ENCODE measurements around the gene OR11H7. TPM values are rescaled to one million over a fixed set of nuclear protein-coding genes. Genes with fewer than 3 reads are reported as not detected.
A peak's percentile ranks its signal among the peaks of the same experiment; 100 is the strongest.
"Not testable (repeated sequence)": the region's sequence is repeated elsewhere in the genome, so short reads cannot be mapped to it uniquely, and the experiment has no call there.

Gene OR11H7
- total and polyA plus RNA-seq, 4 experiments from 2014 or later, result not detected

DNA sequence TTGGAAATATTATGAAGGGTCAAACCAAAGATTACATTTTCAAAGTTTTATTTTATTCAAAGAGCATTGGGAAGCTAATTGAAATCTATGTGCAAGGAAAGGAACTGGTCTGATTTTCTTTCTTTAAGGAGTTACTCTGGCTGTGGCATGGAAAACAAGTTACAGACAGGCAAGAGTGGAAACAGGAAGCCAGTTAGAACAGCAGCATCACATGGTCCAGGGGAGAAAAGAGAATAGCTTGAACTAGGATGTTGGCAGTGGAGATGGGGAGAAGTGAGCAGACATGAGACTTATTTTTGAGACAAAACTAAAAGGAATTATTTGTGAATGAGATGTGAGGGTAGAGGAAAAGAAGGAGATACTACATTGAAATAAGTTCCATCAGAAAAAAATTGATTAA lies 34.7 kb upstream of the OR11H7 start:
- Mint-ChIP-seq H3K27ac (no peak overlapping the region), H3K36me3 (no peaks in the 10 kb centered on the region), H3K4me1 (peaks cover 0 to 3% (median 0%) of the 10 kb centered on the region in 4 donors), H3K4me3 (no peak overlapping the region), H3K27me3 (peaks cover 8 to 10% of the 10 kb centered on the region in 2 donors), H3K9me3 (no peaks in the 10 kb centered on the region)
- intact Hi-C loops (cut with micrococcal nuclease), result no loop called here
- no peaks in the 10 kb centered on the region for H3K4me1 ChIP-seq (ENCODE audit: insufficient read depth, low read length)
- no peak overlapping the region for H3K4me3 ChIP-seq (ENCODE audit: low read length in 2 of 2)
- no peaks in the 10 kb centered on the region for H3K27me3 ChIP-seq (ENCODE audit: insufficient read depth, low read length)
- H3K36me3 ChIP-seq (ENCODE audit: insufficient read depth, low read length), result no peaks in the 10 kb centered on the region
- no peaks in the 10 kb centered on the region for H3K9me3 ChIP-seq (ENCODE audit: control insufficient read depth in 1 of 2, low read length in 2 of 2)
- no peak for DNase-seq
- no peak overlapping the region for H3K27ac ChIP-seq (ENCODE audit: low read depth, low read length)
- POLR2A ChIA-PET (ENCODE audit: partially characterized antibody), result no interaction called here
- CTCF ChIA-PET (ENCODE audit: partially characterized antibody), result no interaction called here

DNA sequence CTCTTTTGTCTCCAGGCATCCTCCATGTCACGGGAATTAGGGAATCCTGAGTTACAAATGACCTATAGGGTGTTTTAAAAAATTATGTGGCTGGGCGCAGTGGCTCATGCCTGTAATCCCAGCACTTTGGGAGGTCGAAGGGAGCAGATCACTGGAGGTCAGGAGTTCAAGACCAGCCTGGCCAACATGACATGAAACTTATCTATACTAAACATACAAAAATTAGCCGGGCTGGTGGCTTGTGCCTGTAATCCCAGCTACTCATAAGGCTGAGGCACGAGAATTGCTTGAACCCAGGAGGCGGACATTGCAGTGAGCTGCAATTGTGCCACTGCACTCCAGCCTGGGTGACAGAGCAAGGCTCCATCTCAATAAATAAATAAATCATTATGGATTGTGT lies 33.6 kb upstream of the OR11H7 start:
- H3K9me3 ChIP-seq (ENCODE audit: control insufficient read depth in 1 of 2, low read length in 2 of 2); H3K4me3 ChIP-seq (ENCODE audit: low read length in 2 of 2); H3K27ac Mint-ChIP-seq; H3K4me3 Mint-ChIP-seq; H3K36me3 Mint-ChIP-seq; H3K4me1 ChIP-seq (ENCODE audit: insufficient read depth, low read length); H3K4me1 Mint-ChIP-seq; H3K27ac ChIP-seq (ENCODE audit: low read depth, low read length); DNase-seq; H3K27me3 ChIP-seq (ENCODE audit: insufficient read depth, low read length); H3K36me3 ChIP-seq (ENCODE audit: insufficient read depth, low read length); intact Hi-C loops (cut with micrococcal nuclease); H3K9me3 Mint-ChIP-seq; CTCF ChIA-PET (ENCODE audit: partially characterized antibody); POLR2A ChIA-PET (ENCODE audit: partially characterized antibody): not testable (repeated sequence)
- H3K27me3 Mint-ChIP-seq, result peaks cover 10 to 15% of the 10 kb centered on the region in 2 donors

DNA sequence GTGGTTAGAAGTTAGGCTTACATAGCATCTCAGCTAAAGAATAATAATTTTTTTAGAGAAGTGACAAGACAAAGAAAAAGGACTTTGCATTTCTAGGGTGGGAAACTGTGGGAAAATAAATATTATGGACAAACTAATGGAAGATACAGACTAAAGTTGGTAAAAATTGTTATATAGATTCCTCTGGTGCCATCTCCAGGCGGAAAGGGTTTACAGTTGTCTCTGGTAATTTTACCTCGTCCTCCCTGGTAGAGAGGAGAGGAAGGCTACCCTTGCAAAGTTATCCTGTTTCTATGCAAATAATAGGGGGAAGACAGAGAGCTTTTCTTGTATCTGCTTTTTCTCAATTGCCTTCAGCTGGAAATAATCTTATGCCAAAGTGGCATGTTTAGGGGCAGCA lies 32.9 kb upstream of the OR11H7 start:
- Mint-ChIP-seq H3K9me3 (no peaks in the 10 kb centered on the region), H3K27ac (no peak overlapping the region)

DNA sequence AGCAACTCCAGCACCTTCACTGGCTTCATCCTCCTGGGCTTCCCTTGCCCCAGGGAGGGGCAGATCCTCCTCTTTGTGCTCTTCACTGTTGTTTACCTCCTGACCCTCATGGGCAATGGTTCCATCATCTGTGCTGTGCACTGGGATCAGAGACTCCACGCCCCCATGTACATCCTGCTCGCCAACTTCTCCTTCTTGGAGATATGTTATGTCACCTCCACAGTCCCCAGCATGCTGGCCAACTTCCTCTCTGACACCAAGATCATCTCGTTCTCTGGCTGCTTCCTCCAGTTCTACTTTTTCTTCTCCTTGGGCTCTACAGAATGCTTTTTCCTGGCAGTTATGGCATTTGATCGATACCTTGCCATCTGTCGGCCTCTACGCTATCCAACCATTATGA lies 31.3 kb upstream of the OR11H7 start:
- no peaks in the 10 kb centered on the region for H3K9me3 Mint-ChIP-seq
- H3K9me3 ChIP-seq (ENCODE audit: control insufficient read depth in 1 of 2, low read length in 2 of 2), result no peaks in the 10 kb centered on the region
- intact Hi-C loops (cut with micrococcal nuclease), result no loop called here
- H3K4me1 ChIP-seq (ENCODE audit: insufficient read depth, low read length), result no peaks in the 10 kb centered on the region
- no peaks in the 10 kb centered on the region for H3K36me3 Mint-ChIP-seq
- H3K36me3 ChIP-seq (ENCODE audit: insufficient read depth, low read length), result no peaks in the 10 kb centered on the region
- H3K4me1 Mint-ChIP-seq, result peaks cover 0 to 2% (median 0%) of the 10 kb centered on the region in 4 donors
- no peak overlapping the region for H3K27ac ChIP-seq (ENCODE audit: low read depth, low read length)
- ChIA-PET CTCF (ENCODE audit: partially characterized antibody) (no interaction called here), POLR2A (ENCODE audit: partially characterized antibody) (no interaction called here)
- H3K27ac Mint-ChIP-seq, result no peak overlapping the region
- H3K4me3 Mint-ChIP-seq, result no peak overlapping the region
- H3K27me3 Mint-ChIP-seq, result peaks cover 13 to 19% of the 10 kb centered on the region in 2 donors
- no peaks in the 10 kb centered on the region for H3K27me3 ChIP-seq (ENCODE audit: insufficient read depth, low read length)
- H3K4me3 ChIP-seq (ENCODE audit: low read length in 2 of 2), result no peak overlapping the region
- no peak for DNase-seq

More for the DNA sequence above, 32.9 kb upstream of the OR11H7 start:
- Histone ChIP-seq H3K36me3 (ENCODE audit: insufficient read depth, low read length) (no peaks in the 10 kb centered on the region), H3K9me3 (ENCODE audit: control insufficient read depth in 1 of 2, low read length in 2 of 2) (no peaks in the 10 kb centered on the region), H3K27me3 (ENCODE audit: insufficient read depth, low read length) (no peaks in the 10 kb centered on the region), H3K4me1 (ENCODE audit: insufficient read depth, low read length) (no peaks in the 10 kb centered on the region), H3K27ac (ENCODE audit: low read depth, low read length) (no peak overlapping the region), H3K4me3 (ENCODE audit: low read length in 2 of 2) (no peak overlapping the region)
- H3K27me3 Mint-ChIP-seq, result peaks cover 10 to 19% of the 10 kb centered on the region in 2 donors
- ChIA-PET CTCF (ENCODE audit: partially characterized antibody) (no interaction called here), POLR2A (ENCODE audit: partially characterized antibody) (no interaction called here)
- H3K4me3 Mint-ChIP-seq, result no peak overlapping the region
- intact Hi-C loops (cut with micrococcal nuclease), result no loop called here
- peak in 1 of 5 donors; percentile 14 for DNase-seq
- peaks cover 0 to 2% (median 0%) of the 10 kb centered on the region in 4 donors for H3K4me1 Mint-ChIP-seq
- H3K36me3 Mint-ChIP-seq, result no peaks in the 10 kb centered on the region

DNA sequence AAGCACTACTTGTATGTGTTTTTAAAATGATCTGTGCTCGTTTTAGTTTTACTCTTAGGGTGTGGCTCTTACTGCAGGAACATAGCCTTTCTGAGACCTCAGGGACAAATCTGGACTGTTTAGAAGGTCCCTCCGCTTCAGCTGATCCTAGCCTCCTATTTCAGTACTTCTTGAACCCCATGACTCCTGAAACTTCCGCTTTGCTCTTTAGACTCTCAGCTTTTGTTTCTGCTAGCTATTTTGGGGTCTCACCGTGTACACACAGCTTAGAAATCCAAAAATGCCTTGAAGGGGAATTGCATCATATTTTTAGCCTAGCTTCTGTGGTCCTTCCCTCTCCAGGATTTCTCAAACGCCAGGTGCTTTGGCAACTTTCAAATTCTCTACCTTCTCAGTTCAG lies 29.8 kb upstream of the OR11H7 start:
- CTCF ChIA-PET (ENCODE audit: partially characterized antibody), result no interaction called here
- Mint-ChIP-seq H3K9me3 (peaks cover 0 to 1% (median 0%) of the 10 kb centered on the region in 8 donors), H3K36me3 (no peaks in the 10 kb centered on the region), H3K27me3 (peaks cover 14 to 20% of the 10 kb centered on the region in 2 donors), H3K4me1 (peaks cover 0 to 2% (median 0%) of the 10 kb centered on the region in 4 donors), H3K4me3 (no peak overlapping the region), H3K27ac (no peak overlapping the region)
- intact Hi-C loops (cut with micrococcal nuclease), result no loop called here
- POLR2A ChIA-PET (ENCODE audit: partially characterized antibody), result no interaction called here
- Histone ChIP-seq H3K27ac (ENCODE audit: low read depth, low read length) (no peak overlapping the region), H3K27me3 (ENCODE audit: insufficient read depth, low read length) (no peaks in the 10 kb centered on the region), H3K4me3 (ENCODE audit: low read length in 2 of 2) (no peak overlapping the region), H3K36me3 (ENCODE audit: insufficient read depth, low read length) (no peaks in the 10 kb centered on the region), H3K4me1 (ENCODE audit: insufficient read depth, low read length) (no peaks in the 10 kb centered on the region), H3K9me3 (ENCODE audit: control insufficient read depth in 1 of 2, low read length in 2 of 2) (no peaks in the 10 kb centered on the region)
- DNase-seq, result no peak

DNA sequence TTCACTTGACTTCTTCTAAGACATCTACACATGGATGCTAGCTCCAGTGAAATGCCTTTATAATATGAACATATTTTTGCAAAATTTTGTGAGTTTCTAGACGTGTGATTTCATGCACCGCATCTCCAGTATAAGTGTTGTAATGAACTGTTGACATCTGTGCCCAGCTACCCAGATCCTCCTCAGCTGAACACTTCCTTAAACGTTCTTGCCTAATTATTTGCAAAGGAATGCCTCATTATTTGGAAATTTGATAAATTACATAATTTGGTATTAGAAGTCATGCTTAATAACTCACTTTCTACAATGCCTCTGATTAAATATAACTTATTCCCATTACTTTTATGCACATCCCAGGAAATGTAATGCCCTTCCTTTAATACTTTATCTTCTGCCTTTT lies 24.1 kb upstream of the OR11H7 start:
- no peak overlapping the region for H3K27ac Mint-ChIP-seq
- H3K9me3 ChIP-seq (ENCODE audit: control insufficient read depth in 1 of 2, low read length in 2 of 2), result no peaks in the 10 kb centered on the region
- no peaks in the 10 kb centered on the region for H3K36me3 ChIP-seq (ENCODE audit: insufficient read depth, low read length)
- ChIA-PET CTCF (ENCODE audit: partially characterized antibody) (interaction anchor here (1.2 kb wide), 1 partner anchor 14 kb away, joined by 3 read pairs; the partner anchor contains the start of gene OR11G2), POLR2A (ENCODE audit: partially characterized antibody) (no interaction called here)
- no peak overlapping the region for H3K27ac ChIP-seq (ENCODE audit: low read depth, low read length)
- no peaks in the 10 kb centered on the region for H3K27me3 ChIP-seq (ENCODE audit: insufficient read depth, low read length)
- no peaks in the 10 kb centered on the region for H3K4me1 ChIP-seq (ENCODE audit: insufficient read depth, low read length)
- no peak overlapping the region for H3K4me3 Mint-ChIP-seq
- H3K4me1 Mint-ChIP-seq, result no peaks in the 10 kb centered on the region
- H3K36me3 Mint-ChIP-seq, result no peaks in the 10 kb centered on the region
- H3K9me3 Mint-ChIP-seq, result peaks cover 0 to 4% (median 0%) of the 10 kb centered on the region in 8 donors
- DNase-seq, result no peak
- peaks cover 6 to 10% of the 10 kb centered on the region in 2 donors for H3K27me3 Mint-ChIP-seq
- intact Hi-C loops (cut with micrococcal nuclease), result no loop called here
- no peak overlapping the region for H3K4me3 ChIP-seq (ENCODE audit: low read length in 2 of 2)

DNA sequence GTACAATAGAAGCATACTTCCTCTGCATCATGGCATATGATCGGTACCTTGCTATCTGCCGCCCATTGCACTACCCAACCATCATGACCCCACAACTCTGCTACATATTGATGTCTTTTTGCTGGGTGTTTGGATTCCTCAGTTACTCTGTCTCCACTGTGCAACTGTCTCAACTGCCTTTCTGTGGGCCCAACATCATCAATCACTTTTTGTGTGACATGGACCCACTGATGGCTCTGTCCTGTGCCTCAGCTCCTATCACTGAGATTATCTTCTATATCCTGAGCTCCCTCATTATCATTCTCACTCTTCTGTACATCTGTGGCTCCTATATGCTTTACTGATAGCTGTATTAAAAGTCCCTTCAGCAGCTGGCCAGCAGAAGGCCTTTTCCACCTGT lies 19.2 kb upstream of the OR11H7 start:
- no peak for DNase-seq
- H3K27me3 Mint-ChIP-seq, result peaks cover 3 to 6% of the 10 kb centered on the region in 2 donors
- H3K9me3 Mint-ChIP-seq, result peaks cover 0 to 4% (median 0%) of the 10 kb centered on the region in 8 donors
- Histone ChIP-seq H3K9me3 (ENCODE audit: control insufficient read depth in 1 of 2, low read length in 2 of 2) (no peaks in the 10 kb centered on the region), H3K27me3 (ENCODE audit: insufficient read depth, low read length) (no peaks in the 10 kb centered on the region), H3K27ac (ENCODE audit: low read depth, low read length) (no peak overlapping the region), H3K4me1 (ENCODE audit: insufficient read depth, low read length) (no peaks in the 10 kb centered on the region), H3K36me3 (ENCODE audit: insufficient read depth, low read length) (no peaks in the 10 kb centered on the region), H3K4me3 (ENCODE audit: low read length in 2 of 2) (no peak overlapping the region)
- POLR2A ChIA-PET (ENCODE audit: partially characterized antibody), result no interaction called here
- H3K4me3 Mint-ChIP-seq, result no peak overlapping the region
- CTCF ChIA-PET (ENCODE audit: partially characterized antibody), result interaction anchor here (0.7 kb wide), 2 partner anchors 233 to 311 kb away, joined by 3 read pairs; no protein-coding TSS in a partner anchor
- H3K36me3 Mint-ChIP-seq, result no peaks in the 10 kb centered on the region
- intact Hi-C loops (cut with micrococcal nuclease), result no loop called here
- no peaks in the 10 kb centered on the region for H3K4me1 Mint-ChIP-seq
- no peak overlapping the region for H3K27ac Mint-ChIP-seq

DNA sequence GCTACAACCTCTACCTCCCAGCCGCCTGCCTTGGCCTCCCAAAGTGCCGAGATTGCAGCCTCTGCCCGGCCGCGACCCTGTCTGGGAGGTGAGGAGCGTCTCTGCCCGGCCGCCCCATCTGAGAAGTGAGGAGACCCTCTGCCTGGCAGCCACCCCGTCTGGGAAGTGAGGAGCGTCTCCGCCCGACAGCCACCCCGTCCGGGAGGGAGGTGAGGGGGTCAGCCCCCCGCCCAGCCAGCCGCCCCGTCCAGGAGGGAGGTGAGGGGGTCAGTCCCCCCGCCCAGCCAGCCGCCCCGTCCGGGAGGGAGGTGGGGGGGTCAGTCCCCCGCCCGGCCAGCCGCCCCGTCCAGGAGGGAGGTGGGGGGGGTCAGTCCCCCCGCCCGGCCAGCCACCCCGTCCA lies 16.4 kb upstream of the OR11H7 start:
- H3K4me3 Mint-ChIP-seq; H3K4me3 ChIP-seq (ENCODE audit: low read length in 2 of 2); H3K4me1 ChIP-seq (ENCODE audit: insufficient read depth, low read length); H3K9me3 ChIP-seq (ENCODE audit: control insufficient read depth in 1 of 2, low read length in 2 of 2); H3K27me3 ChIP-seq (ENCODE audit: insufficient read depth, low read length); H3K27ac Mint-ChIP-seq; POLR2A ChIA-PET (ENCODE audit: partially characterized antibody); CTCF ChIA-PET (ENCODE audit: partially characterized antibody); H3K36me3 ChIP-seq (ENCODE audit: insufficient read depth, low read length); H3K9me3 Mint-ChIP-seq; H3K4me1 Mint-ChIP-seq; H3K27me3 Mint-ChIP-seq; H3K36me3 Mint-ChIP-seq; DNase-seq; intact Hi-C loops (cut with micrococcal nuclease); H3K27ac ChIP-seq (ENCODE audit: low read depth, low read length): not testable (repeated sequence)
